GM10266 (cell line): ENCODE data around the gene ZMIZ1.

ENCODE experiments used
- DNase-seq: peaks from one replicate; pipeline ENCODE4 v3.0.0; 2012; ENCODE audit errors: extremely low spot score
- TF ChIP-seq, protein P1 (sequence below): IDR thresholded peaks from 2 replicates; pipeline ENCODE4 v1.5.1; 2012; ENCODE audit warnings: mild to moderate bottlenecking, low read depth; ENCODE audit not compliant: control insufficient read depth, insufficient read depth; ENCODE audit errors: missing control alignments

The ZMIZ1 gene

GRCh38 chr10:79088613-79089355, 20.0 kb downstream of the ZMIZ1 start:
- TF ChIP-seq, protein P1, sequence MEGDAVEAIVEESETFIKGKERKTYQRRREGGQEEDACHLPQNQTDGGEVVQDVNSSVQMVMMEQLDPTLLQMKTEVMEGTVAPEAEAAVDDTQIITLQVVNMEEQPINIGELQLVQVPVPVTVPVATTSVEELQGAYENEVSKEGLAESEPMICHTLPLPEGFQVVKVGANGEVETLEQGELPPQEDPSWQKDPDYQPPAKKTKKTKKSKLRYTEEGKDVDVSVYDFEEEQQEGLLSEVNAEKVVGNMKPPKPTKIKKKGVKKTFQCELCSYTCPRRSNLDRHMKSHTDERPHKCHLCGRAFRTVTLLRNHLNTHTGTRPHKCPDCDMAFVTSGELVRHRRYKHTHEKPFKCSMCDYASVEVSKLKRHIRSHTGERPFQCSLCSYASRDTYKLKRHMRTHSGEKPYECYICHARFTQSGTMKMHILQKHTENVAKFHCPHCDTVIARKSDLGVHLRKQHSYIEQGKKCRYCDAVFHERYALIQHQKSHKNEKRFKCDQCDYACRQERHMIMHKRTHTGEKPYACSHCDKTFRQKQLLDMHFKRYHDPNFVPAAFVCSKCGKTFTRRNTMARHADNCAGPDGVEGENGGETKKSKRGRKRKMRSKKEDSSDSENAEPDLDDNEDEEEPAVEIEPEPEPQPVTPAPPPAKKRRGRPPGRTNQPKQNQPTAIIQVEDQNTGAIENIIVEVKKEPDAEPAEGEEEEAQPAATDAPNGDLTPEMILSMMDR: no peak
- no peak for DNase-seq

GRCh38 chr10:79089632-79090031, 20.9 kb downstream of the ZMIZ1 start:
- DNase-seq: no peak
- TF ChIP-seq, protein P1: no peak

DNA sequence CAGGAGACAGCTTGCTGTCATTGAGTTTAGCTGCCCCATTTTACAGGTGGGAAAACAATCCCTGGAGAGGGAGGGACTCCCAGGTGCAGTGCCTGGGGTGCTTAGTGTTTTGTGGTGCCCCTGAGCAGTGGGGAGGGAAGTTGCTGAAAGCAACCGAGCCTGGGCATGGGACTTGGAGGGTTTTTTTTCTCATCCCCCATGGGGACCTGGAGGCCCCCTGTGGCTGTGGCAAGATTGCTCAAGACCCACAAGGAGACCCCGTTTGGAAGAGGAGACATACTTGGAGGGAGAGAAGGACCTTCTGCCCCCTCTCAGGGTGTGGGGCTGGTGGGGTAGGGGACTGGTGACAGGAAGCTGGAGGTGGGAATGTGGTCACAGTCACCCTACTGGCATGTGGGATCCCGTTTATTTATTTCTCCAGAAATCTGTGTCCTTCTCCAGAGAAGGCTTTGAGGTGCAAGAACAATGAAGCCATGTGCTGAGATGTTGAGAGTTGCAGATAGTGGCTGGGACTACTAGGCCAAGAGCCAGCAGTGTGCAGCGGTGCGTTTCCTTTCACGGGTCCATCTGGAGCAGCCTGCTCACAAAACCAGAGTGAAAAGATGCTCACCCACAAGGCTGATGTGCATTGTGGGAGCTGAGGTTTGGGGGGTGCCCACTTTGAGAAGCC, 21.5 kb downstream of the ZMIZ1 start:
- TF ChIP-seq, protein P1: no peak
- DNase-seq: no peak

DNA sequence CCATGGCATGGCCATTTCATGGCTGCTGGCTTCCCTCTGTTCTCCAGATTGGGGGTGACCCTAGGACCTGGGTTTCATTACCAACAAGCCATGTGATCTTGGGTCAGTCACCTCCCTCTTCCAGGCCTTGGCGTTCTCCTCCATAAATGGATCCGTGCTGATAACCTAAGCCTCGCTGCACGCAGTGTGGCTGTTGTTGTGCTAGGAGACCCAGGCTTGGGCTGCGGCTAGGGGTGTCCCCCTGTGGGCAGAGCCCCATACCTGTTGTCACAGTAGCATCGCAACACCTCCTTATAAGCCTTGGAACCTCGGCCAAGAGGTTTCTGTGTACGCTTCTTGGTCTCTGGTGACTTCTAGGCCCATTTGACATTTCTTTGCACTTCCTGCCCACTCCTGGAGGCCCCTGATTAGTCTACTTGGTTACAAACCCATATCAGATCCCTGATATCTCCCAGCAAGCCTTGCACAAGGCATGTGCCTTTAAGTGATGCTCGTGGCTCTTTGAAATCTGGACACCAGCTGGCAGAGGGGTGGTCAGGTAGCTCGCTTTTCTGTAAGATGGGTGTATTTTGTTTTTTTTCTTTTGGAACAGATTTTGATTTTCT, 23.6 kb downstream of the ZMIZ1 start:
- DNase-seq: no peak
- TF ChIP-seq, protein P1: no peak

- TF ChIP-seq, protein P1: no peak
- DNase-seq: no peak
Measured at GRCh38 chr10:79093658-79094411, 25.1 kb downstream of the ZMIZ1 start.

- no peak for DNase-seq
- TF ChIP-seq, protein P1: no peak
Measured at GRCh38 chr10:79094412-79095175, 25.8 kb downstream of the ZMIZ1 start.
